Subcutaneous abdominal adipose tissue (tissue), 5 donors: ENCODE measurements around the gene ELF1.

Experiments used
- H3K27ac ChIP-seq: one replicate; pipeline ENCODE4 v1.7.0; 2013; ENCODE audit warnings: low read depth, mild to moderate bottlenecking, inconsistent platforms, low read length, moderate library complexity
- H3K27me3 ChIP-seq, 5 donors: one replicate each; pipeline ENCODE4 v1.7.0; 2013; ENCODE audit warnings: low read length in 5 of 5, inconsistent platforms in 1 of 5; ENCODE audit not compliant: control insufficient read depth in 5 of 5, insufficient read depth in 4 of 5
- H3K36me3 ChIP-seq, 5 donors: one replicate each; pipeline ENCODE4 v1.7.0; 2013; ENCODE audit warnings: low read length in 5 of 5; ENCODE audit not compliant: control insufficient read depth in 5 of 5, insufficient read depth in 5 of 5
- H3K4me1 ChIP-seq, 5 donors: one replicate each; pipeline ENCODE4 v1.7.0; 2013; ENCODE audit warnings: low read length in 5 of 5, mild to moderate bottlenecking in 3 of 5, moderate library complexity in 1 of 5; ENCODE audit not compliant: control insufficient read depth in 5 of 5, insufficient read depth in 5 of 5
- H3K4me3 ChIP-seq, 5 donors: one replicate each; pipeline ENCODE4 v1.7.0; 2013; ENCODE audit warnings: low read length in 5 of 5, low read depth in 1 of 5
- H3K9ac ChIP-seq, 5 donors: one replicate each; pipeline ENCODE4 v1.7.0; 2013; ENCODE audit warnings: low read length in 5 of 5, mild to moderate bottlenecking in 4 of 5, moderate library complexity in 3 of 5
- H3K9me3 ChIP-seq, 5 donors: one replicate each; pipeline ENCODE4 v1.7.0; 2013; ENCODE audit warnings: low read length in 5 of 5; ENCODE audit not compliant: control insufficient read depth in 5 of 5
- donor health status: healthy.
- donor health status: healthy.
- donor health status: healthy.
- donor health status: healthy.
- donor health status: healthy.

The ELF1 gene

DNA sequence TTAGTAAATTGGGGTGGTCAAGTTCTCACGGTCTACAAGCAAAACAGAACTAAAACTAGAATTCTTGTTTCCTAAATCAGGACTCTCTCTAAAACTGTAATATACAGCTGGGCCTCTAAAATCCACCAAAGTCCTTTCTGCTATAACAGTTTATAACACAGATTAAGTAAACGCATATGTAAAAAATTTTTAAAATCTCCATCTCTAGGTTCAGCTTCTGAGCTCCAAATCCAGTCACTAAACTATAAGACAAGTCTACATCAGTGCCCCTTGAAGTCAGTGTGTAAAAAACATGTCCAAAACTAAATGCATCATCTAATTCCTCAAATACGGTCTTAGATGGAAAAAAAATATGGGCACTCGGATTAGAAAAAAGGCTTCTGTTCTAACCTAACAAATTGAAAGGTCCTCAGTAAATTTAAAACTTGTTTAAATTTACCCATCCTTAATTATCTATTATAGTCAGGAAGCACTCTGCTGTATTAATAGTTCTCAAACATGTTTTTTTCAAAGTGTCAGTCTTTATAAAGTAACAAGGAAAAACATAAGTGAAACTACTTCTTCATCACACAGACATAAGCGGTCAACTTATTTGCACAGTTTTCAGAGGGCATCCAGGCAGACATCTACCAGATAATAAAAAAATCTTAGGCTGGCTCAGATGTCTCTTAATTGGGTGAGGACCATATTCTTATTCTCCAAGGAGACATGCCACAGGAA lies 33.6 kb downstream of the ELF1 start:
- Histone ChIP-seq H3K9me3 (no peaks in the 10 kb centered on the region), H3K4me1 (peaks cover 5 to 41% (median 34%) of the 10 kb centered on the region in 5 donors), H3K36me3 (no peaks in the 10 kb centered on the region), H3K27me3 (no peaks in the 10 kb centered on the region), H3K4me3 (peak overlapping the region in 3 of 5 donors; percentile 29 to 46 (median 45)), H3K27ac (peak overlapping the region; percentile 74), H3K9ac (peak overlapping the region in 3 of 5 donors; percentile 19 to 59 (median 59))

DNA sequence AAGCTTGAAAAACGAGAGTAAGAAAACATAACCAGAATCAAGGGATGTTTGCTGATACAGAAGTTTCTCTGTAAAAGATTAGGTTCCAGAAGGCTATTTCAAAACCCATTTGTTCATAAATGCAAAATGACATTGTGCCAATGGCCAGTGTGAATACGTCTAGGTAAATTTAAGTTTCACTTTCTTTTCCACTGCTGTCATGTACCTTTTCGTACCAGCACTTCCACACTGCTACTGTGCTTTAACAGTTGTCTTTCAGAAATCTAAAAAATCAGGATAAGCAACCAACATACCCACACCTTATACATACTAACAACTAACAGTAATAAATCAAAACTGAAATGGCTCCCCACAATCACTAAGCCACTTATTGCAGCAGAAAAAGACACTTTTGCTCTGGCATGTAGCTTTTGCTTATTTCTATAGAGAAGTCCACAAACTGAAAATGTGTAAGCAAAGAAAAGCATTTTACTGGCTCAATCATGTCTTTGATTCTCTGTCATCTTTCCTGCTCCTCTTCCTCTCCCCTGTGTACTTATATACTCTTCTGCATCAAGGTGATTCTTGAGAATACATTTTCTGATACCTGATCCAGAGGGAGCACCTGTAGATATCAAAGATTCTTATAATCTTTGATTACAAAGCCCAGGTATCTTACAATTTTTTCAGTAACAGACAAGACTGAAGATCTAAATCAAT lies 34.3 kb downstream of the ELF1 start:
- peak overlapping the region; percentile 74 for H3K27ac ChIP-seq
- H3K4me3 ChIP-seq: peak overlapping the region; percentile 28 to 61 (median 45)
- no peaks in the 10 kb centered on the region for H3K9me3 ChIP-seq
- peaks cover 5 to 48% (median 34%) of the 10 kb centered on the region in 5 donors for H3K4me1 ChIP-seq
- H3K9ac ChIP-seq: peak overlapping the region in 3 of 5 donors; percentile 44 to 59 (median 59)
- no peaks in the 10 kb centered on the region for H3K27me3 ChIP-seq
- no peaks in the 10 kb centered on the region for H3K36me3 ChIP-seq

DNA sequence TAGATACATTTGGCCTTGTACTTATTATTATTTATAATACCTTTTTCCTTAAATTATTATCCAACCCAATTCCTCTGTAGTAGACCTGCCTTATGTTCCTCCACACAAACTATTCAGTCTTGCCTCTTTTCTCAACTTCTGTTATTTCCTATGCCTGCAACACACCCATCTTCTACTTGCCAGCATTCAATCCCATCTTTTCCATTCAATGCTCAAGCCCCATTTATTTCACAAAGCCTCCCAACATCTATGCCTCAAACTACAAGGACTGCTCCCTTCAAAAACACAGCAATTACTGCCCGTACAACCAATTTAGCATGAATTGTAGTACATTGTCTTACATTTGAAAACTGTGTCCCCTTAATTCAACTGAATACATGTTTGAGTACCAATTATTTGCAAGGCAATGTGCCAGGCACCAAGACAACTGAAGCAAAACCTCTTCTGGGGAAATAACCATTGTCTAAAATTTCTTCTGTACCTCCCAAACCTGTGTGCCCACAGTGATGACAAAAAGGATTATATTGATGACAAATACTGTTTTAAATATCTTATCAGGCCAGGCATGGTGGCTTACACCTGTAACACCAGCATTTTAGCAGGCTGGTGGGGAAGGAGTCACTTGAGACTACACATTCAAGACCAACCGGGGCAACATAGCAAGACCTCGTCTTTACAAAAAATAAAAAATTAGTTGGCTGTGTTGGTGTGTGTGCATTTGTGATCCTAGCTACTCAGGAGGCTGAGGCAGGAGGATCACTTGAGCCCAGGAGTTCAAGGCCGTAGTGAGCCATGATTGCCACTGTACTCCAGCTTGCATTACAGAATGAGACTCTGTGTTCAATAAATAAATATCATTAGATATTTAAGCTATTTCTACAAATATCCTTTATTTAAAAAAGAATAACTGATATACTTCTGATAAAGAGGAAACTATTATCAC lies 35.1 kb downstream of the ELF1 start:
- H3K9me3 ChIP-seq: no peaks in the 10 kb centered on the region
- H3K4me3 ChIP-seq: peak overlapping the region; percentile 28 to 61 (median 45)
- peaks cover 5 to 53% (median 34%) of the 10 kb centered on the region in 5 donors for H3K4me1 ChIP-seq
- no peaks in the 10 kb centered on the region for H3K36me3 ChIP-seq
- H3K9ac ChIP-seq: peak overlapping the region in 3 of 5 donors; percentile 52 to 59 (median 59)
- H3K27me3 ChIP-seq: no peaks in the 10 kb centered on the region
- peak overlapping the region; percentile 74 for H3K27ac ChIP-seq

DNA sequence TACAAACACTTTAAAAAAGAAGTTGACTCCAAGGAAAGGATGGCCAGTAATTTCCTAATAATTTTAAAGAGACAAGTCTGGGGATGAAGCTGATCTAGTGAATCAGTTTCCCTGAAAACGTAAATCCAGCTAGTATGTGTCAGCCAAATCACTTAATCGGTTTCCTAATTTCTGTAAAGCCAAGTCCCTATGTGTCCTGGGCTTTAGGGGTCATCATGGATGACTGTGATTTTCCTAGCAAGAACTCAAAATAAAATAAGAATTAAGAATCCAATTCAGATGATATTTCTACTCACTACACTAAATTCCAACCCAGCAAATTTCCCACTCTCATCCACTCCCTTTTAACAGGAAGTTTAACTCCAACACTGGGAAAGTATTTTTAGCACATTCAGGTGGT lies 35.9 kb downstream of the ELF1 start:
- H3K4me3 ChIP-seq: peak overlapping the region in 2 of 5 donors; percentile 59 to 61

DNA sequence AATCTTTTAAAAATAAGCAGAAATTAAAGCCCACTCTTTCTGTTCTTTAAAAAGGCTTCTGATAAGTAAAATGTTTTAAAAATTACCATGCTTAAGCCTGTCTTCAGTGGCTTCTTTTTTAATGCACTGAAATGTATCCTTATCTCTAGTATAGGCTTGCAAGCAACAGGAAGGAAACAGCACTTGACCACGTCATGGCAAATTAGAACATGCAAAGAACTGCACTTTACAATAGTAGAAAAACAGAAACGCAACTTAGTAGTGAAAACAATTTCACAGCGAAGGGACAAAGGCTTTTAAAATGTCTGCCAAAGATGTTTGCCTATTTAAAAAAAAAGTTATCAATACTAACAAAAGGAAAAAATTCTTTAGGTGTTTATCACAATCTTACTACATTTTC lies 36.3 kb downstream of the ELF1 start:
- Histone ChIP-seq H3K9me3 (no peaks in the 10 kb centered on the region), H3K36me3 (no peaks in the 10 kb centered on the region), H3K27ac (peak overlapping the region; percentile 74), H3K4me3 (peak overlapping the region in 4 of 5 donors; percentile 52 to 65 (median 60)), H3K27me3 (no peaks in the 10 kb centered on the region), H3K9ac (peak overlapping the region in 4 of 5 donors; percentile 25 to 71 (median 58)), H3K4me1 (peaks cover 5 to 57% (median 34%) of the 10 kb centered on the region in 5 donors)

More for the DNA sequence above, 35.9 kb downstream of the ELF1 start:
- Histone ChIP-seq H3K9ac (peak overlapping the region in 4 of 5 donors; percentile 23 to 71 (median 38)), H3K27ac (peak overlapping the region; percentile 74), H3K9me3 (no peaks in the 10 kb centered on the region), H3K4me1 (peaks cover 5 to 53% (median 34%) of the 10 kb centered on the region in 5 donors), H3K27me3 (no peaks in the 10 kb centered on the region), H3K36me3 (no peaks in the 10 kb centered on the region)

DNA sequence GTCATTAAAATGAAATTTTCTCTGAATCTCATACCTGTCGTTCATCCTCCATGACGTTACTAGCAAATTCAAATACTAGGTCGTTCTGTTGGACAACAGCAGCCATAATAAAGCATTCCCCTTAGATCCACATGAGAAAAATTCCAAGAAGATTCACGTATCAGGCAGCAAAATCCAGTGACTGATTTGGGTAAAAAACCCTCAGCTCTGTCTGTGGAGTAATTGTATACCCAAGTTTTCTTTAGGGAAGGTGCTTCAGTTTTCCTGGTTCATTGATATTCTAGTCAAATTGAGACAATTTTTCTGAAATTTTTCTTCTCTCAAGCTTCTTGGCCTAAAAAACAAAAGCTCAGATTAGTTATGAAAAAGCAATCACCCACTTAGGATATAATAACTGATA lies 37.2 kb downstream of the ELF1 start:
- Histone ChIP-seq H3K27ac (peak overlapping the region; percentile 74), H3K36me3 (no peaks in the 10 kb centered on the region), H3K27me3 (no peaks in the 10 kb centered on the region), H3K4me1 (peaks cover 5 to 63% (median 34%) of the 10 kb centered on the region in 5 donors), H3K9ac (peak overlapping the region; percentile 40 to 71 (median 56)), H3K4me3 (peak overlapping the region in 4 of 5 donors; percentile 52 to 65 (median 60)), H3K9me3 (no peaks in the 10 kb centered on the region)

DNA sequence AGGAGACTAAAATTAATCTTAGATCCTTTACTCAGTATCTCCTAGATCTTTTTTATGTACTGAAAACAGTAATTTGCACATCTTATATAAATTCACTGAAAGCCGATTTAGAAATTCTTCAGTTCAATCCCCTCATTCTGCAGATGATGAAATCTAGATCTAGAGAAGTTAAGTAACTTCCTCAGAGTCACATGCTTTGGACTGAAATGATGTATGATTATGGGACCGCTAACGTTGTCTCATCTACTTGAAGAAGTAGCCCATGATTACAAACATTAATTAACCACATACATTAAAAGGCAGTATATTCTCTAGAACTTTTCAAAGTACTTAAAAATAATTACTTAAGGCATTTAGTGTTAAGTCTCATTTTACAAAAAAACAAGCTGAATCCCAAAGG lies 37.8 kb downstream of the ELF1 start:
- Histone ChIP-seq H3K27ac (peak overlapping the region; percentile 74), H3K4me3 (peak overlapping the region; percentile 8 to 65 (median 59)), H3K4me1 (peaks cover 5 to 65% (median 34%) of the 10 kb centered on the region in 5 donors), H3K27me3 (no peaks in the 10 kb centered on the region), H3K9ac (peak overlapping the region in 4 of 5 donors; percentile 55 to 71 (median 66)), H3K9me3 (no peaks in the 10 kb centered on the region), H3K36me3 (no peaks in the 10 kb centered on the region)

DNA sequence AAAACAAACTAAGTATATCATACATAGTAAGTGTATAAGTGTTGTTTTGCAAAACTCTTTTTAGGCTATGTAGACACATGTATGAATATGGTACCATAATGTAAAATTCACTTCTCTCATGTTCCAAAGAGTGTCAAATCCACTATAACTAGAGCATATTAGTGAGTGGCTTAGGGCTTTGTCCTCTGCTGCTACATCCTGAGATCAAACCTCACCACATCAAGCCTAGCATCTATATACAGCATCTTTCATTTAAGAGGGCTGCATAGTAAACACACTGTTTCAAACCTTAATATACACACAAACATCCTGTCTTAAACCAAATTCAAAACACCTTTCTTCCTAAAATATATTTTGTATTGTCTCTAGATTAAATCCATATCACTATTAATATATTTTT lies 38.7 kb downstream of the ELF1 start:
- H3K27me3 ChIP-seq: no peaks in the 10 kb centered on the region
- H3K4me1 ChIP-seq: peaks cover 2 to 60% (median 29%) of the 10 kb centered on the region in 5 donors
- H3K27ac ChIP-seq: peak overlapping the region; percentile 74
- H3K4me3 ChIP-seq: peak overlapping the region; percentile 48 to 65 (median 59)
- peak overlapping the region in 4 of 5 donors; percentile 18 to 71 (median 62) for H3K9ac ChIP-seq
- H3K9me3 ChIP-seq: no peaks in the 10 kb centered on the region
- H3K36me3 ChIP-seq: no peaks in the 10 kb centered on the region

DNA sequence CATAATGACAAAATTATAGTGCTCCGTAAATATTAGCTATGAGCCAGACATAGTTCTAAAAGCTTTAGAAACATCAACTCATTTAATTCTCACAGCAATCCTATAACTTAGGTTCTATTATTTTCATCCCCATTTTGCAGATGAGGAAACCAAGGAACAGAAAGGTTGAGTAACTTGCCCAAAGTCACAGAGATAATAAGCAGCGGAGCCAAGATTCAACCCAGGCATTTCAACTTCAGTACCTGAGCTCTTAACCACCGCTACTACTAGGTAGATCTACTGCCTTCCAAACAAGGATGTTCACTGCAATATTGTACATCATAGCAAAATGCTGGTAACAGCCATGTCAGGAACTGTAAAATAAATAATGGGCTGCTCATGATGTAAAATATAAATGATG lies 39.9 kb downstream of the ELF1 start:
- Histone ChIP-seq H3K9ac (peak overlapping the region in 1 of 5 donors; percentile 31), H3K36me3 (no peaks in the 10 kb centered on the region), H3K27ac (peak overlapping the region; percentile 74), H3K4me3 (peak overlapping the region in 4 of 5 donors; percentile 40 to 65 (median 60)), H3K4me1 (peaks cover 2 to 57% (median 28%) of the 10 kb centered on the region in 5 donors), H3K27me3 (no peaks in the 10 kb centered on the region), H3K9me3 (no peaks in the 10 kb centered on the region)
